ENCODE measurements around the gene TPK1.
A peak's percentile ranks its signal among the peaks of the same experiment; 100 is the strongest.

Gene TPK1

DNA sequence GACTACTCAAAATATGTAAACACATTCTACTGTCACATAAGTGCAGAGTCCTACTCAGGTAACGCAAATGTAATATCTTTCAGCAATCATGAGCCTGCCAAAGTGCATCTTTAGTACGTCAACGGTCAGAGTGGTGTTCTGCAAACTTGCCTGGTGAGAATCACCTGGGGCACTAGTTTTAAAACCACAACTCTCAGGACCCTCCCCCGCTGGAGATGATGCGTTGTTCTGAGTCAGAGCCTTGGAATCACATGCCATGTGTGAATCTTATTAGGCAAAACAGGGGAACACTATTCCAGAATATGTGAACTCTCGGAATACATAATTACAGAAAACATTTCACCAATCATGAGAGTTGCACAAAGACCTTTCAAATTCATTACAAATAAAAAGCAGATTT lies 115.7 kb downstream of the TPK1 start:
- no peak for DNase-seq

DNA sequence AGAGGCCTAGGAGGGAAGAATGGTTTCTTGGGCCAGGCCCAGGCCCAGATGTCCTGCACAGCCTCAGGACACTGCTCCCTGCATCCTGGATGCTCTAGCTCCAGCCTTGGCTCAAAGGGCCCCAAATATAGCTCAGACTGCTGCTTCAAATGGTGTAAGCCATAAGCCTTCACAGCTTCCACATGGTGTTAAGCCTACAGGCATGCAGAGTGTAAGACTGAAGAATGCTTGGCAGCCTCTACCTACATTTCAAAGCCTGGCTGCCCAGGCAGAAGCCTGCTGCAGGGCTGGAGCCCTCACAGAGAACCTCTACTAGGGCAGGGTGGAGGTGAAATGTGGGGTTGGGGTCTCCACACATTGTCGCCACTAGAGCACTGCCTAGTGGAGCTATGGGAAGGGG lies 118.1 kb downstream of the TPK1 start:
- no peak for DNase-seq

DNA sequence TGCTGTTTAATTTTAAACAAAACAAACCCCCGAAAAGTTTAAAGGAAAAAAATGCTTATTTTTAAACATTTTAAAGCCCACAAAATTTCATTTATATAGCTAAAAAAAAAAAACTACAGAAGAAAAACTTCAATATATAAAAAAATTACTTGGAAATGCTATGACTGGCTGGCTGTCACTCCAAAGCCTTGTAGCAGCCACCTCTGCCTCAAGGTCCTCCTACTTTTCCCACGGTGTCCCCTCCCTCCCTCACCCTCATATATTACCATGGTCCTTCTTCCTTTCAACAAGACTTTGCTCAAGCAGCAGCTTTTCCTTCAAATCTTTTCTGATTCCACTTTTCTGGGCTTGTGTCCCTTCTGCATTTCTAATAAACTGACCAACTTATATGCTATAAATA lies 122.0 kb downstream of the TPK1 start:
- DNase-seq = no peak

DNA sequence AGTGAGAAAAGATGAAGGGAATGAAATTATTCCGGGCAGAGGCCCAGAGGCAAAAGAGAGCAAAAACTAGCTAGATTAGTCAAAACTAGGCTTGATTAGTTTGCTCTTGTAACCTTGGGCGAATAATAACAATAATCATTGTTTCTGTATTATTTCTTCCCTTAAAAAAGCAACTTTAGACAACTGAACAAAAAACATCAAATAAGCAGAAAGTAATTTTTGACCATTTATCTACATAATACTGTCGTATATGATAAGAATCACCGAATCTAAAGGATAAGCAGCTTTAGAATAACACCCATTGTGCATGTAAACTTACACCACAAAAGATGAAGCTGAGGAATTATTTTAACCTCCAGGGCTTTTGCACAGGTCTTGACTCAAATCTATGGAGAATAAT lies 125.1 kb downstream of the TPK1 start:
- no peak for DNase-seq

DNA sequence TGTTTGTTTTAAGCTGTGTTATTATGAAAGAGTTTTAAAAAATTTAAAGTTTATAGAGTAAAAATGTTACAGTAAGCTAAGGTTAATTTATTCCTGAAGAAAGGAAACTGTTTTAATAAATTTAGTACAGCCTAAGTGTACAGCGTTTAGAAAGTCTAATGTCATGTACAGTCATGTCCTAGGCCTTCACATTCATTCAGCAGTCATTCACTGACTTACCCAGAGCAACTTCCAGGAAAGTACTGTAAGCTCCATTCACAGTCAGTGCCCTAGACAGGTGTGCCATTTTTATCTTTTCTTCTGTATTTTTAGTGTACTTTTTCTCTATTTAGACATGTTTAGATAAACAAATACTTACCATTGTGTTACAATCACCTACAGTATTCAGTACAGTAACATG lies 126.8 kb downstream of the TPK1 start:
- no peak for DNase-seq

DNA sequence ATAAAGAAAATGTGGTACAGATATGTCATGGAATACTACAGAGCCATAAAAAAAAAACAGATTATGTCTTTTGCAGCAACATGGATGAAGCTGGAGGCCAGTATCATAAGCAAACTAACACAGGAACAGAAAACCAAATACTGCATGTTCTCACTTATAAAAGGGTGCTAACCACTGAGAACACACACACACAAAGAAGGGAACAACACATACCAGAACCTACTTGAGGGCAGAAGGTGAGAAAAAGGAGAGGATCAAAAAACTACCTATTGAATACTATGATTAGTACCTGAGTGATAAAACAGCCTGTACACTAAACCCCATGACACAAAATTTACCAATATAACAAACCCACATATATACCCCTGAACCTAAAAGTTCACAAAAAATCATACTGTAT lies 144.6 kb downstream of the TPK1 start:
- no peak for DNase-seq

DNA sequence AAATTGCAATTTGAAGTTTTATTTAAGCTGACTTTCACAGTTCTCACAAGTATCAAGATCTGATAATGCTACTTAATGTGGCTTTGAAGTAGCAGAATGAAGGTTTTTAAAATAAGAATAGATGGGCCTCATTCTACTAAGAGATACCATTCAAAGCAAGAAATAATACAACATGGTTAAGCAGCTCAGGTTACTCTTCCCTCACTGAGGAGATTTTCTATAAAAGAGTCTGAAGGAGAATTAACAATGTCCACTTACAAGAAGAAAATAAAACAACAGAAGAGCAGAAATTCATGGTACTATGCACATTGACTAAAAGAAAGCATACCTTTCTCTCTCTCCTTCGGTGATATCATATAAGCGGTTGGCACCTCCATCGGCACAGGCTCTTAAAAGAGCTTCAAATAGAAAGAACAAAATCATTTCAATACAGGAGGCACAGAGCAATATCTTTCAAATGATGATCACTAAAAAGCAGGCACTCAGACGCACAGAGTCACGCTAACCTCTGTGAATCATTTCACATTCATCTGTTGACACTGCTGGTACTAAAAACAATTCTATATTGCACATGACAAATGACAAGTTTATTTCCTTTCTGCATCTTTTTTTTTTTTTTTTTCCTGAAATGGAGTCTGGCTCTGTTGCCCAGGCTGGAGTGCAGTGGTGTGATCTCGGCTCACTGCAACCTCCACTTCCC lies 153.1 kb downstream of the TPK1 start:
- DNase-seq = no peak

DNA sequence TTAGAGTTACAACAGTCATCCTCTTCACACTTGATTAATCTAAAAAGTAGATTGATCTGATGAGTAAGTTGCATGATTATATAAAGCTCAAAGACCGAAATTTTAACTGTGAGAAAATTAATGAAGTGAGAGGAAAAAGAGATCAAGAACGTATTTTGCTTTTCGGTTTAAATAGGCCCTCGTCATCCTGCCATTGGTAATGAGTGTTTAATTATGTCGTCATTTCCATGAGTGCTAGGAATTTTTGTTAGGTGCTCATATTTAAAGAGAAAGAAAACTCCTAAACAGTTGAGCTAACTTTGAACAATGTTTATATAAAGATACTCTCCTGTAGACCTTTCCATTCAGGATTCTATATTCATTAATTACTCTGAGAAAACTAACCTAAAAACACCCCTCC lies 159.4 kb downstream of the TPK1 start:
- no peak for DNase-seq

DNA sequence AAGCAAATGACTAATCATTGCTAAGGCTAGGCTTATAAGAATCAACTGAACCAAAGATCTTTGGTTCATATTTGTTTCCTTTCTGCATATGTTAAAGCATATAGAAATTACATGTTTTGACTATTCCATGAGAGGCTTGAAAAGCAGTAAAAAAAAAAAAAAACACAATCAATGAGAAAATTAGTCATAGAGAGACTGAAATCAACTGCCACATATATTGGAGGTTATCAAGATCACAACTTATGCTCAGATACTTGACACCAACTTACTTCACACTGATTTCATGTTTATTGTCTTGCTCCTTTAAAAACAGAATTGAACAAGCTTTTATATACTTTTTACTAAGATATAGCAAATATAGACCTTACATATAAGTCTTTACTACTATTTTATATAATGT lies 161.3 kb downstream of the TPK1 start:
- no peak for DNase-seq

DNA sequence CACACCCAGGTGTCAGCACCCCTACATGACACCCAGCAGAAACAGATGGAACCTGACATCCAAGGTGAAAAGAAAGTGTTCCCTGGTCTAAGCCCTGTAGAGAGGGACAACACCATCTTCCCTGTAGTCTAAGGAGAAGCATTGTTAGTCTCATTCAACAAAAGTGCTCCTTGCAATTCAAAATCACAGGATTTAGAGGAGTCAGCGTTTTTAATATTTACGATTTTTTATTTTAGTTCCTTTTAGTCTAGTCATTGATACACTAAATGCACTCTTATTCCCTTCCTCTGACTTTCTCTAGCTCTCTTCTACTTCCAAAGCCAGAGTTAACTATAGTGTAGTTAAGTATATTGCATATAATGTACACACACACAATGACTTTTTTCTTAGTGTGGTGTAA lies 163.0 kb downstream of the TPK1 start:
- no peak for DNase-seq

DNA sequence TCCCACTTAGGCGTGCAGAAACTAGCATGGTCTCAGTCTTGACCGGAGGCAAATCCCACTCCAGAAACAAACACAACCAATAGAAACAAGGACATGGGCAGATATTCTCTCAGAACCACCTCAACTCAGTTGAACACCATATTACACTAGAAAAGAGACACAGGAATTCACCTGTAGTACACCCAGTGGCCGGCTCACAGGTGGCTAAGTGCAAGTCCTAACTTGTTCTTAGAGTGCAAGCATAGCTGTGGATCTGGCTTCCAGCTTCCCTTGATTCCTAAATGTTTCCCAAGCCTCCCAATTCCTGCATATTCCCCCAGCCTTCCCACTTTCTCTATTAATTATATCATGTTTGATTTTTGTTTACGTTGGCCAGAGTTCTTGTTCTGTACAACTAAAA lies 164.4 kb downstream of the TPK1 start:
- DNase-seq = no peak

DNA sequence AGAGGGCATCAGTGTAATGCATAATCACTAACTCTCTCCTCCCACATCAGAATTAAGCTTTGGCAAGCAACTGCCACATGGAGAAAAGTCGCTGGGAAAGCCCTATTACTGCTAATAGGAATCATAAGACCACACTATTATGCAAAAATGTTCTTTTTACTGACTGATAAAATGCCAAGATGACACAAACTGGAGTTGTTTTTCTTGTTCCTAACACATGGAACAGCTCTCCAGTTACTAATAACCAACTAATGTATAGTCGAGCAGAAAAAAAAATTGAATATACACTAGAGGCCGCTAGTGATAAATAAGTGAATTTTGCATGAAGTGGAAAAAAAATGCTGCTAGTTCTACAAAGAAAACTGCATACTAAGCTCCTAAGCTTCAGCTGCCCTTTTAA lies 165.6 kb downstream of the TPK1 start:
- DNase-seq = peak in 1 of 2 experiments; percentile 45

DNA sequence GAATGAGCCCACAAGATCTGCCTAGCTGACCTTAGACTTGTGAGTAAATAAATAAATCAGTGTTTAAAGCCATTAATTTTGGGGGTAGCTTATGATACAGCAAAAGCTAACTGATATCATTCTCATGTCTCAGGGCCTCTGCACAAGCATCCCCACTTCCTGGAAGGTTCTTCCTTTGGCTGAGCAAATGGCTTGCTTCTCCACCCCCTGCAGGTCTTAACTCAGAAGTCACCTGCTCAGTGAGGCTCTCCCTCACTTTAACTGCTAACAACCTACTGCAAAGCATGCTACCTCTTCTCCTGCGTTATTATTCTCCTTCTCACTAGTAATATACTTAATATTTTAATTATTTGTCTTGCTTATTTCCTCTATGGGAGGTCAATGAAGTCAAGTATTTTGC lies 167.3 kb downstream of the TPK1 start:
- no peak for DNase-seq

DNA sequence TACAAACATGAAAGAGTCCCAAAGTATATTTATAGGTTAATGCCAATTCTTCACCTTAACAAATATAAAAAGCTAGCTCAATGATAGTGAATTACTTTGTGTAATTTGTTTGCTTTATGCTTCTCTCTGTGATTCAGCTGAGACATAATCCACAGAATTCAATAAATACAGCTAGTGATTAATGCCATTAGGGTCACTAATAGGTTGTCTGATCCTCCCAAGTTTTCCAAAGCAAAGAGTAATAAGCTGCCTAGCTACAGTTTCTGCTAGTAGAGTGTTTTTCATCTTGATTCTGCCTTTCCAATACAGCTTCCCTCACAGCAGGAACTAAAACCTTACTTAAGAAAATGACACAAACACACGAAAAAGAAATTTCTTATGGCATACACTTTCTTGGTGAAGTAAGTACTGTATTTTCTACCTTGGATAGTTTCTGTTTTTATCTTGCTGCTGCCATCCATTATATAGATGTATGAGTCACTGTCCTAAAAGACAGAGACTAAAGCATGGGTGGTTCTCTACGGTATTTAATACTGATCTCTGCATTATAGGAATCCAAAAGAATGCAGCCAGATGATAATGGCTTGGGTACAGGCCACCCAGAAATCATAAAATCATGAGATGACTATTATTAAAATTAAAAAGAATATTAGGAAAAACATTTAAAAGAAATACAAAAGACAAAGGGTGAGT lies 170.0 kb downstream of the TPK1 start:
- no peak for DNase-seq

DNA sequence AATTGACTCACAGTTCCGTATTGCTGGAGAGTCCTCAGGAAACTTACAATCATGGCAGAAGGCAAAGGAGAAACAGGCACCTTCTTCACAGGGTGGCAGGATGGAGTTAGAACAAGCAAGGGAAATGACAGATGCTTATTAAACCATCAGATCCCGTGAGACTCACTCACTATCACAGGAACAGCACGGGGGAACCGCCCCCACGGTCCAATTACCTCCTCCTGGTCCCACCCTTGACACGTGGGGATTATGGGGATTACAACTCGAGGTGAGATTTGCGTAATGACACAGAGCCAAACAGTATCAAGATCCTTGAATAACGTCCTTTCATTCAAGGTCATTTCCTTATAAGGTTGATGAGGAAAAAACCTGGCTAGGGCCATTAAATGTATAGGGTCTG lies 176.6 kb downstream of the TPK1 start:
- DNase-seq = peak; percentile 9 to 57

DNA sequence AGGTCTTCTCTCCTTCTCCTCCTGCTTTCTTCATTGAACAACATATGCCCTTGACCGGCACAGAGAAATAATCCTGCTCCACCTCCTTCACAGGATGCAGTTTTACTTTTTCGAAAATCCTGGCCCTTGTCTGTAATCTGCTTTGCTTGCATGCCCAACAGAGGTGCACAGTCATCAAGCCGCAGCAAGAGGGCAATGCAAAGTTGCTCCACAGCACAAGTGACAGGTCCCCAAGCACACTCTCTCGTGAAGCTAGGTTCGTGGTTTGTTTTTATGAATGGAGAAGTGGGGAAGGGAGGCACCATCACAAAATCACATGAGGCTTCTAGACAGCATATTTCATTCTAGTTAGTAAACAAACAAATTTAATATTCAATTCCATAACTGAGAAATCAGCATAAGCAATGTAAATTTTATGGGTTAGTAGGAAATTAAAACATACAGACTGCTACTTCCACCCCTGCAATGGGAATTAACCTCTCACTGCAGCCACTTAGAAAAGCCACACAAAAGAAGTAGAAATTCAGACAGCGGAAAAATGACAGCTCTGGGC lies 178.8 kb downstream of the TPK1 start:
- DNase-seq = peak in 1 of 2 experiments; percentile 5

DNA sequence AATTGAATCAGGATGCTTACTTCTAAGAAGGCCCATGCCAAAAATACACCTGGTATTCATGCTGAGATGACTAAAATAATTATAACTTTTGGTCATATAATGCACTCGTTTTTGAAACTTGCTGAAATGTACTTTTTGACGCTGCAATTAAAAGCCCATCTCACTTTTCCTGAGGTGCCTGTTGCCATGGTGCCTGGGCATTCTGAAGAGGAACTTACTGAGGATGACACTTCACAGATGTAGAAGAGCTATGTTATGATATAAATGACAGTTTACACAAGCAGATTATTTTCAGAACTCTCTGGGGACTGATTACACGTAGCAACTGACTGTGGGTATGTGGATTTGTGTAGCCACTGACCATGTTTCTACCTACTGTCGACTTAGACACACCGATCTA lies 182.4 kb downstream of the TPK1 start:
- peak; percentile 18 to 40 for DNase-seq

DNA sequence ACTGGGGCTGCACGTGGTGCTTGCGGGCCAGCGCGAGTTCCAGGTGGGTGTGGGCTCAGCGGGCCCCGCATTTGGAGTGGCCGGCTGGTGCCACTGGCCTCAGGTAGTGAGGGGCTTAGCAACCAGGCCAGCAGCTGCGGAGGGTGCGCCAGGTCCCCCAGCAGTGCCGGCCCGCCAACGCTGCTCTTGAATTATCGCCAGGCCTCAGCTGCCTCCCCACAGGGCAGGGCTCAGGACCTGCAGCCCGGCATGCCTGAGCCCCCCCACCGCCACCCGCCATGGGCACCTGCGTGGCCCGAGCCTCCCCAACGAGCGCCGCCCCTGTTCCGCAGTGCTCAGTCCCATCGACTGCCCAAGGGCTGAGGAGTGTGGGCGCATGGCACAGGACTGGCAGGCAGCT lies 185.4 kb downstream of the TPK1 start:
- no peak for DNase-seq

DNA sequence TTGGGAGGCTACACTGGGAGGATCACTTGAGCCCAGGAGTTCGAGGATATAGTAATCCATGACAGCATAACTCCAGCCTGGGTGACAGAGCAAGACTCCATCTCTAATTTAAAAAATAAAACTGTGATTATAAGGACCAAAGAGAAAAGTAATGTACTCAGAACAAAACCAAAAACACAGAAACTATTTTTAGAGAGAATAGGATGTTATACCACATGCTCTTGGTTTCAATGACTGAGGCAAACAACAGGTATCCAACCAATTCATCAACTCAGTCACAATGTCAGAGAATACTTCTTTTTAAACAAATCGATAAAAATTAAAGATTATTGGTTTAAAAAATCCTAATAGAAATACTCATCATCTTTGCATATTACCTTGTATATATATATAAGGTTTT lies 186.7 kb downstream of the TPK1 start:
- no peak for DNase-seq

DNA sequence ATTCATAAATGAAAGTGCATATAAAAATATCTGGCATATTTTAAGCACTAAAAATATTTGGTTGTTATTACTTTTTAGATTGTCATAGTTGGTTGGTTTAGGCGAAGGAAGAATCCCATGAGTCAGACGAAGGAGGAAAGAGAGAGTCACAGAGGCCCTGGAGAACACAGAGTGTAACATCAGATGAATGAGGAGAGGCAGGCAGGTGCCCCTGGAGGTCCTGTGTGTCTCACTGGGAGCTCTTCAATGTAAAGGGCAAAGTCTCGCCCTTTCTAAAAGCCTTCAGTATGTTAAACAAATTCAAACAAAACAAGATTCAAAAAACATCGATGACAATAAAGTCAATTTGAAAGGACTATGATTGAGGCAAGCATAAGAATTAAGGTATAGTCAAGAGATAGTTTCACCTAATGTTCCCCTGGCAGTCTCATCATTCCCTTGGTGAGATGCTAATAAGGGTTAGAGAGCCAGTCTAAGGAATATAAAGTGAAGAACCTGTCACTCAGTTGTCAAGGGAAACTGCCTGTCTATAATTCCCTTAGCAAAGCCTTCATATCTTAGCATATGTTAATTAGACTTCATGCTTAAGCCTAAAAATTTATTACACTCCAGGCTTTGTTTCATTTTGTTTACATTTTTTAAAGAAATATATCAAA lies 194.3 kb downstream of the TPK1 start:
- DNase-seq = no peak

DNA sequence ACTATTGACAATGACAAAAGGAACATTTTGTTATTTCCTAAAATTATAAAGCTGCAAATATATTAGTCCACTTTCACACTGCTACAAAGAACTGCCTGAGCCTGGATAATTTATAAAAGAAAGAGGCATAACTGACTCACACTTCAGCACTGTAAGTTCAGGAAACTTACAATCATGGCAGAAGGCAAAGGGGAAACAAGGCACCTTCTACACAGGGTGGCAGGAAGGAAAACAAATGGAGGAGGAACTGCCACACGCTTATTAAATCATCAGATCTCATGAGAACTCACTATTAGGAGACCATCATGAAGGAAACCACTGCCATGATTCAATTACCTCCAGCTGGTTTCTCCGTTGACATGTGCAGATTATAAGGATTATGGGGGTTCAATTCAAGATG lies 203.1 kb downstream of the TPK1 start:
- no peak for DNase-seq

DNA sequence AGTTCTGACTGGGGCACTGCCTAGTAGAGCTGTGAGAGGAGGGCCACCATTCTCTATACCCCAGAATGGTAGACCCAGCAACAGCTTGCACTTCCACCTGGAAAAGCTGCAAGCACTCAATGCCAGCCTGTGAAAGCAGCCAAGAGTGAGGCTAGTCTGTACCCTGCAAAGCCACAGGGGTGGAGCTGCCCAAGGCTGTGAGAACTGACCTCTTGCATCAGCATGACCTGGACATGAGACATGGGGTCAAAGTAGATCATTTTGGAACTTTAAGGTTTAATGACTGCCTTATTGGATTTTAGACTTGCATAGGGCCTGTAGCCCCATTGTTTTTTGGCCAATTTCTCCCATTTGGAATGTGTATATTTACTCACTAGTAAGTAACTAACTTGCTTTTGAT lies 206.3 kb downstream of the TPK1 start:
- no peak for DNase-seq

DNA sequence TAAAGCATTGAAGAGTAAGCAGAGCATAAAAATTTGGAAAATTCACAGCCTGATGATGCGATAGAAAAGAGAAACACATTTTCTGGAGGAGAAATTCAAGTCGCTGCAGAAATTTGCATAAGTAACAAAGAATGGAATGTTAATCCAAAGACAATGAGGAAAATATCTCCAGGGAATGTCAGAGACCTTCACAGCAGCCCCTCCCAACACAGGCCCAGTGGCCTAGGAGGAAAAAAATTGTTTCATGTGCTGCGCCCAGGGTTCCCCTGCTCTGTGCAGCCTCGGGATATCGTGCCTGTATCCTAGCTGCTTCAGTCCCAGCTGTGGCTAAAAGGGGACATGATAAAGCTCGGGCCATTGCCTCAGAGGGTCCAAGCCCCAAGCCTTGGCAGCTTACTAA lies 206.8 kb downstream of the TPK1 start:
- DNase-seq = no peak

DNA sequence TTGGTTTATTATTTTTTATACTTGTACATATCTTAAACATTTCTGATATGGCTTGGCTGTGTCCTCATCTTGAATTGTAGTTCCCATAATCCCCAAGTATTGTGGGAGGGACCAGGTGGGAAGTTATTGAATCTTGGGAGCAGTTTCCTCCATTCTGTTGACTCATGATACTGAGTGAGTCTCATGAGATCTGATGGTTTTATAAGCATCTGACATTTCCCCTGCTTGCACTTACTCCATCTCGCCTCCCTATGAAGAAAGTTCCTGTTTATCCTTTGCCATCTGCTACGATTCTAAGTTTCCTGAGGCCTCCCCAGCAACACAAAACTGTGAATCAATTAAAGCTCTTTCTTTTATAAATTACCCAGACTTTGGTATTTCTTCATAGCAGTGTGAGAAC lies 207.7 kb downstream of the TPK1 start:
- DNase-seq = no peak
